Measurements from ENCODE around the gene SLC35B1. TPM values are rescaled to one million over a fixed set of nuclear protein-coding genes. Genes with fewer than 3 reads are reported as not detected.

The SLC35B1 gene
- total and polyA plus RNA-seq, 2 of the 4 experiments (the other 2 are of a cell fraction) = 66.4 to 86.2 TPM

DNA sequence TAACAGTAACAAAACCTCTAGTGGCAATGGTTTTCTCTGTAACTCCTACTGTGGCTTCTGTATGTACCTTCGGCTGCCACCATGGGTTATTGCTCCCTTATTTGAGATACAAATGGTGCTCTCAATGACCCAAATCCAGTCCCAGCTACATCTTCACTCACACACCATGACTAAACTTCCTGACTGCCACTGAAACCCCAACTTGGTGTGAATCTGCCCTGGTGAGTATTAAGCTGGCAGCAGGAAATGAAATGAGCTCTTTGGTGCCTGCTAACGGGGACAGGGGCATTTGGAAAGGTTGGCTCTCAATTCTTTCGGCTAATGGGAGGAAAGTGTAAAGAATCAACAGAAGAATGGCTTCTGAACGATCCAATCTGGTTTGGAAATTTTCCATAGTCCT is 7.5 kb upstream of the SLC35B1 start:
- BruUV-seq (replicated peaks) = no TSS peak
- no peak overlapping the region for H3K14ac ChIP-seq (replicated peaks; ENCODE audit: low read depth, low read length)
- no peaks in the 10 kb centered on the region for H3K9me3 ChIP-seq (ENCODE audit: control insufficient read depth, insufficient read depth, low read length)
- no peak overlapping the region for H4K8ac ChIP-seq (ENCODE audit: low read depth in 2 of 2, low read length in 2 of 2)
- no peaks in the 10 kb centered on the region for H3K79me1 ChIP-seq (ENCODE audit: low read depth in 1 of 2, low read length in 2 of 2)
- ChIA-PET CTCF (interaction anchor here (0.6 kb wide), 1 partner anchor 14 kb away, joined by 3 read pairs; no protein-coding TSS in a partner anchor), POLR2A (ENCODE audit: unreplicated experiment) (no interaction called here)
- H3K9ac ChIP-seq (ENCODE audit: low read depth, low read length) = no peak overlapping the region
- intact Hi-C loops (cut with micrococcal nuclease) = no loop called here
- no peak overlapping the region for H3K4me2 ChIP-seq (ENCODE audit: low read depth, low read length)
- WGBS, 2 experiments (ENCODE audit: extremely low coverage in 2 of 2, insufficient read length in 1 of 2) = 80% methylated on average over 1 of the region's 4 CpGs; no CpG with 5 or more reads in 1 of the 2 experiments
- no peak overlapping the region for H3K4me3 ChIP-seq (ENCODE audit: insufficient read depth, low read depth, low read length)
- no peak overlapping the region for H2AFZ ChIP-seq (replicated peaks; ENCODE audit: low read length, poor library complexity)
- no peak overlapping the region for H2BK15ac ChIP-seq (ENCODE audit: low read depth, low read length)
- dilution Hi-C loops (cut with HindIII; ENCODE audit: low sequenced_read_pairs, unreplicated experiment) = no loop called here
- no peak overlapping the region for H3K27ac ChIP-seq (ENCODE audit: insufficient read depth, low read length)
- no peak overlapping the region for H3K18ac ChIP-seq (ENCODE audit: low read depth, low read length)
- H3K23ac ChIP-seq (ENCODE audit: low read depth, low read length) = no peak overlapping the region
- no peak overlapping the region for H2BK20ac ChIP-seq (ENCODE audit: low read depth, low read length)
- H3K56ac ChIP-seq (ENCODE audit: extremely low read depth, insufficient read depth, low read length) = no peak overlapping the region
- H3K9me1 ChIP-seq (ENCODE audit: insufficient read depth, low read length) = no peaks in the 10 kb centered on the region
- no peak overlapping the region for H2BK5ac ChIP-seq (ENCODE audit: low read depth, low read length, poor library complexity, severe bottlenecking)
- in situ Hi-C loops (cut with MboI; ENCODE audit: low sequenced_read_pairs) = no loop called here
- no peaks in the 10 kb centered on the region for H3K4me1 ChIP-seq (ENCODE audit: control insufficient read depth, insufficient read depth, low read length)
- H4K20me1 ChIP-seq (ENCODE audit: insufficient read depth, low read length) = no peaks in the 10 kb centered on the region
- H3K36me3 ChIP-seq (ENCODE audit: control insufficient read depth, insufficient read depth, low read length) = peaks cover 6% of the 10 kb centered on the region; the same call in 1 of the 2 replicates
- ATAC-seq (ENCODE audit: low read depth) = no peak
- no peak for DNase-seq
- no peak overlapping the region for H4K91ac ChIP-seq (ENCODE audit: insufficient read depth, low read depth, low read length)
- TF ChIP-seq, protein P1, sequence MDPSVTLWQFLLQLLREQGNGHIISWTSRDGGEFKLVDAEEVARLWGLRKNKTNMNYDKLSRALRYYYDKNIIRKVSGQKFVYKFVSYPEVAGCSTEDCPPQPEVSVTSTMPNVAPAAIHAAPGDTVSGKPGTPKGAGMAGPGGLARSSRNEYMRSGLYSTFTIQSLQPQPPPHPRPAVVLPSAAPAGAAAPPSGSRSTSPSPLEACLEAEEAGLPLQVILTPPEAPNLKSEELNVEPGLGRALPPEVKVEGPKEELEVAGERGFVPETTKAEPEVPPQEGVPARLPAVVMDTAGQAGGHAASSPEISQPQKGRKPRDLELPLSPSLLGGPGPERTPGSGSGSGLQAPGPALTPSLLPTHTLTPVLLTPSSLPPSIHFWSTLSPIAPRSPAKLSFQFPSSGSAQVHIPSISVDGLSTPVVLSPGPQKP (IDR thresholded peaks at IDR 0.05; ENCODE audit: borderline replicate concordance, low read depth, low read length) = no peak
- no peak for TF ChIP-seq MAFK (IDR thresholded peaks at IDR 0.05; ENCODE audit: low read depth, low read length)
- no peak for TF ChIP-seq MAZ (IDR thresholded peaks at IDR 0.05; ENCODE audit: borderline replicate concordance, low read depth, low read length)
- no peak for TF ChIP-seq SMC3 (IDR thresholded peaks at IDR 0.05; ENCODE audit: low read depth, low read length)
- no peak for TF ChIP-seq CEBPB (IDR thresholded peaks at IDR 0.05; ENCODE audit: low read depth, low read length)
- no peak for TF ChIP-seq POLR2A (IDR thresholded peaks at IDR 0.05; ENCODE audit: low read depth, low read length)
- no peak for TF ChIP-seq RCOR1 (IDR thresholded peaks at IDR 0.05; ENCODE audit: insufficient replicate concordance, low read length)
- TF ChIP-seq, protein P2, sequence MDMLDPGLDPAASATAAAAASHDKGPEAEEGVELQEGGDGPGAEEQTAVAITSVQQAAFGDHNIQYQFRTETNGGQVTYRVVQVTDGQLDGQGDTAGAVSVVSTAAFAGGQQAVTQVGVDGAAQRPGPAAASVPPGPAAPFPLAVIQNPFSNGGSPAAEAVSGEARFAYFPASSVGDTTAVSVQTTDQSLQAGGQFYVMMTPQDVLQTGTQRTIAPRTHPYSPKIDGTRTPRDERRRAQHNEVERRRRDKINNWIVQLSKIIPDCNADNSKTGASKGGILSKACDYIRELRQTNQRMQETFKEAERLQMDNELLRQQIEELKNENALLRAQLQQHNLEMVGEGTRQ (IDR thresholded peaks at IDR 0.05; ENCODE audit: low read depth, low read length) = no peak
- no peak for TF ChIP-seq RFX5 (IDR thresholded peaks at IDR 0.05; ENCODE audit: low read depth, low read length)
- TF ChIP-seq FOS (IDR thresholded peaks at IDR 0.05; ENCODE audit: low read depth, low read length) = no peak
- TF ChIP-seq BHLHE40 (IDR thresholded peaks at IDR 0.05; ENCODE audit: low read depth, low read length) = no peak
- no peak for TF ChIP-seq RAD21 (IDR thresholded peaks at IDR 0.05; ENCODE audit: low read length)
- TF ChIP-seq NFE2L2 (IDR thresholded peaks at IDR 0.05; ENCODE audit: low read depth, low read length) = no peak
- TF ChIP-seq, protein P3, sequence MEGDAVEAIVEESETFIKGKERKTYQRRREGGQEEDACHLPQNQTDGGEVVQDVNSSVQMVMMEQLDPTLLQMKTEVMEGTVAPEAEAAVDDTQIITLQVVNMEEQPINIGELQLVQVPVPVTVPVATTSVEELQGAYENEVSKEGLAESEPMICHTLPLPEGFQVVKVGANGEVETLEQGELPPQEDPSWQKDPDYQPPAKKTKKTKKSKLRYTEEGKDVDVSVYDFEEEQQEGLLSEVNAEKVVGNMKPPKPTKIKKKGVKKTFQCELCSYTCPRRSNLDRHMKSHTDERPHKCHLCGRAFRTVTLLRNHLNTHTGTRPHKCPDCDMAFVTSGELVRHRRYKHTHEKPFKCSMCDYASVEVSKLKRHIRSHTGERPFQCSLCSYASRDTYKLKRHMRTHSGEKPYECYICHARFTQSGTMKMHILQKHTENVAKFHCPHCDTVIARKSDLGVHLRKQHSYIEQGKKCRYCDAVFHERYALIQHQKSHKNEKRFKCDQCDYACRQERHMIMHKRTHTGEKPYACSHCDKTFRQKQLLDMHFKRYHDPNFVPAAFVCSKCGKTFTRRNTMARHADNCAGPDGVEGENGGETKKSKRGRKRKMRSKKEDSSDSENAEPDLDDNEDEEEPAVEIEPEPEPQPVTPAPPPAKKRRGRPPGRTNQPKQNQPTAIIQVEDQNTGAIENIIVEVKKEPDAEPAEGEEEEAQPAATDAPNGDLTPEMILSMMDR (conservative IDR thresholded peaks at IDR 0.05; ENCODE audit: low read depth, low read length) = no peak
- no peak for TF ChIP-seq CHD1 (IDR thresholded peaks at IDR 0.05; ENCODE audit: low read depth, low read length)
- H2AK5ac ChIP-seq (ENCODE audit: low read depth, low read length) = no peak overlapping the region
- H3K27me3 ChIP-seq (ENCODE audit: control insufficient read depth, insufficient read depth, low read length) = no peaks in the 10 kb centered on the region
- H2BK120ac ChIP-seq (ENCODE audit: low read depth, low read length) = no peak overlapping the region
- no peak overlapping the region for H2AK9ac ChIP-seq (replicated peaks; ENCODE audit: low read depth, low read length, poor library complexity)
- H4K5ac ChIP-seq (ENCODE audit: low read depth, low read length) = no peak overlapping the region
- H3K4ac ChIP-seq (ENCODE audit: low read depth, low read length) = no peak overlapping the region
